ENCODE results near the gene CUX1.

CUX1 gene

DNA sequence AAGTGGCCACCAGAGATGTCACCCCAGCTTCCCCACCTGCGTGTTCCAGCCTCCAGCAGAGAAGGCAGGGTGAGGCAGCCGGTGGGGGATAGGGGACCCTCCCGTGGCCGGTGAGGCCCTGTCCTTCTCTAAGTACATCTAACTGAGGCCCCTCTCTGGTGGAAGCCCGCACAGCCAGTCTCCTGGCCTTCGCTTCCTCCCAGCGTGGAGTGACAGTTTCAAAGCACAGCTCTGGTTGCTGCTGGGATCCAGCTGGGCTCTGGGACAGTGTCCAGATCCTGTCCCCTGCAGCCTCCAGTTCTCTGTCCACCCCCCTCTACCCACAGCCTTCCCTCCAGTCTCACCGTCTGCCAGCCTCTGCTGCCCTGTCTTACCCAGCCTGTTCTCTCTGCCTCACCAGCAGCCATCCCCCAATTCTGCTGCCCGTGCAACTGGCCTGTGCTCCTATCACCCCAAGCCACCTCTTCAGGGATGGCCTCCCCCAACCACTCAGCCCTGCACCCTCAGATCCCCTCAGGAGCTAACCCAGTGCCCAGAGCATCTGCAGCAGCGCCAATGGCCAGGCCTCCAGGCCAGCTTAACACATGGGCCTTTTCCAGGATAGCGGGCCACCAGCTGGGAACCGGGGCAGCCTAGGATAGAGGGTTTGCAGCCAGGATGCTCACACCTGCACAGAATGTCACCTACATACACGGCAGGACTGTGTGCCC lies 452.9 kb downstream of the CUX1 start:
- H3K27me3 ChIP-seq (ENCODE audit: control insufficient read depth in 1 of 2, insufficient read depth in 2 of 2, low read length in 2 of 2) = no peaks in the 10 kb centered on the region
- no peak overlapping the region for H3K27ac ChIP-seq (ENCODE audit: low read length)
- peaks cover 0 to 2% of the 10 kb centered on the region in 2 donors for H3K36me3 ChIP-seq (ENCODE audit: control insufficient read depth in 2 of 2, insufficient read depth in 2 of 2, low read length in 2 of 2)
- H3K4me1 ChIP-seq (ENCODE audit: control insufficient read depth, insufficient read depth, low read length) = no peaks in the 10 kb centered on the region
- no peaks in the 10 kb centered on the region for H3K9me3 ChIP-seq (ENCODE audit: control insufficient read depth in 2 of 2, low read length in 2 of 2)
- no peak overlapping the region for H3K4me3 ChIP-seq (ENCODE audit: low read length in 2 of 2)
- no peak overlapping the region for H3K9ac ChIP-seq (ENCODE audit: low read length in 2 of 2)

DNA sequence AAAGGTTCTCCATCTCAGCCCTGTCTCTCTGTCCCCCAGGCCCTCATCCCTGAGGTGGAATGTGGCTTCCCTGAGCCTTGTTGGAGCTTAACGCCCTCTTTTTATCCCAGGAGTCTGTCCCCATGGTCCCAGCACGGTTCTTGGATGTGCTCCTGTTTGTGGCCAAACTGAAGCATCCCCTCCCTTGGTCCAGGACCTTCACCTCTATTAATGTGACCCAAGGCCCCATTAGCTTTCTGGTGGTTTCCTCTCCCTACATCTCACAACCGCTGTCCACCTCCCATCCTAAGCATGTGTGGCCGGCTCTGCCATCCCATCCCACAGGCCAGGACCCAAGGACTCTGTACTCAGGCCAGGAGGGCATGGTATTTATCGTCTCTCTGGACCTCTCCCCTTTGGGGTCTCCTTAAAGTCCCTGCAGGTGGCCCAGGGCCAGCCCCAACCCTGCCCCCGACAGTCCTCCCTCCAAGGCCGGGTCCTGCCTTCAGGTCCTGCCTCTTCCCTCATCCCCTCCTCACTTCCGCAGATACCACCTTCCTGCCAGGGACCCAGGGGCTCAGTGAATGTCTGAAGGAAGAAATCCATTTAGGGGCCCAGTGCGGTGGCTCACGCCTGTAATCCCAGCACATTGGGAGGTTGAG lies 453.9 kb downstream of the CUX1 start:
- H3K36me3 ChIP-seq (ENCODE audit: control insufficient read depth in 2 of 2, insufficient read depth in 2 of 2, low read length in 2 of 2) = peaks cover 0 to 2% of the 10 kb centered on the region in 2 donors
- H3K9ac ChIP-seq (ENCODE audit: low read length in 2 of 2) = no peak overlapping the region
- no peak overlapping the region for H3K4me3 ChIP-seq (ENCODE audit: low read length in 2 of 2)
- H3K27ac ChIP-seq (ENCODE audit: low read length) = no peak overlapping the region
- no peaks in the 10 kb centered on the region for H3K27me3 ChIP-seq (ENCODE audit: control insufficient read depth in 1 of 2, insufficient read depth in 2 of 2, low read length in 2 of 2)
- H3K4me1 ChIP-seq (ENCODE audit: control insufficient read depth, insufficient read depth, low read length) = no peaks in the 10 kb centered on the region
- no peaks in the 10 kb centered on the region for H3K9me3 ChIP-seq (ENCODE audit: control insufficient read depth in 2 of 2, low read length in 2 of 2)

DNA sequence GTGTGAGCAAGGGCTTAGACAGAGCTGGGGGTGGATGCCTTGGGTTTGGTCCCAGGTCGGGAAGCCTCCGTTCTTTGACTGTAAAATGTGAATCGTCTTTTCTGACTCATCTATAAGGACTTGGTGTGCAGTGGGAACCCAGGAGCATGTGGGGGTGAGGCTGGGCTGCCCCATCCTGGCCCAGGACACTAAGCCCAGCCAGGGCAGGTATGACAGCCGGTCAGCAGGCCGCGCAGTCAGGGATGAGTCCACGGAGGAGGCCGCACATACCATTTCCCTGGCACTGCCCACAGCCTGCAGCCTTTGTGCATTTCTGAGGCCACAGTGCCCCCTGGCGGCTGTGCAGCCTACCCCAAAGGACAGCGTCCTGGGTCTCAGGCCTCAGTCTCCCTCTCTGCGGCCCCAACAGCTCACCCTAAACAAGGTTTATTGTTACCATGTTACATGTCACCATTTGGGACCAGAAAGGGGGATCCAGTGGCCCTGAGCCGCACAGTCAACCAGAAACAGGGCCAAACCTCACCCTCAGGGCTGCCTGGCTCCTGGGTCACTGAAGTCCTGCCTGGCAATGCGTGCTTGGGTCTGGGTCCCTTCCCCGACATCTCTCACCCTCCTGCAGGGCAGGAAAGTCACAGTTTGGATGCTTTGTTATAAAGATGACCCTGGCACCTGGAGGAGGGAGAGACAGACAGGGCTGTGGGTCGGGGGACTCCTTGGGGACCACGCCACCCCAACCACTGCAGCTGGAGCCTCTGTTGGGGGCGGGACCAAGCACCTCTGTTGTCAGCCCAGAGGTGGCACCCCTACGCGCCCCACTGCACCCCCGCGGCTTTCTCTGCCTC lies 454.9 kb downstream of the CUX1 start:
- Histone ChIP-seq H3K36me3 (ENCODE audit: control insufficient read depth in 2 of 2, insufficient read depth in 2 of 2, low read length in 2 of 2) (peaks cover 0 to 2% of the 10 kb centered on the region in 2 donors), H3K27me3 (ENCODE audit: control insufficient read depth in 1 of 2, insufficient read depth in 2 of 2, low read length in 2 of 2) (no peaks in the 10 kb centered on the region), H3K4me3 (ENCODE audit: low read length in 2 of 2) (peak overlapping the region in 1 of 2 donors; percentile 35), H3K9ac (ENCODE audit: low read length in 2 of 2) (no peak overlapping the region), H3K4me1 (ENCODE audit: control insufficient read depth, insufficient read depth, low read length) (no peaks in the 10 kb centered on the region), H3K27ac (ENCODE audit: low read length) (no peak overlapping the region), H3K9me3 (ENCODE audit: control insufficient read depth in 2 of 2, low read length in 2 of 2) (no peaks in the 10 kb centered on the region)

DNA sequence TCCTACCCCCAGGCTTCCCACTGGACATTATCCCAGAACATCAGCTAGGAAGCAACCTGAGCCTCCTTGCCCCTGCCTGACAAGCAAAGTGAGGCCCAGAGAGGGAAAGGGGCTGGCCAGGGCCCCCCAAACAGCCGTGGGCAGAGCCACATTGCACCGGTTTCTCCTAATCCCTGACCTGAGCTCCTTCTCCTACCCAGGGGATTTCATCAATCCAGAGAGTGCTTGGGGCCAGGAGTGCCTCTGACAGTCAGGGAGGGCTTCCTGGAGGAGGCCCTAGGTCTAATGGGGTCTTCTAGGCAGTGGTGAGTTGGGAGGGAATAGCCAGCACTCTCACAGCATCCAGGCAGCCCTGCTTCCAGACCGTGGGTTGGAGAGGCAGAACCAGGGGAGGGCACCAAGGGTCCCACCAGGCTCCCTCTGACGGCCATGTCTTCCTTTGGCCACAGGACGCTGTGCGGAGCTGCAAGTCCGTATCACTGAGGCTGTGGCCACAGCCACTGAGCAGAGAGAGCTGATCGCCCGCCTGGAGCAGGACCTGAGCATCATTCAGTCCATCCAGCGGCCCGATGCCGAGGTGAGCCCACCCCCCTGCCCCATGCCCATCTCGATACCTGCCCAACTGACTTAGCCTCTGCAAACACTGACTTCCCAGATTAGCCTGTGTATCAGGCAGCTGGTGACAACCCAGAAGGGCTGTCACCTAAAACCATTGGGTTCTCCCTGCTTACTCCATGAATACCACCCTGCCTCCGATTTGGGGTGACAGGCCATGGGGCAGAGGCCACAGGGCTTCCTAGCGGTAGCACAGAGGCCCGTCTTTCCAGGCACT lies 455.7 kb downstream of the CUX1 start:
- Histone ChIP-seq H3K27ac (ENCODE audit: low read length) (no peak overlapping the region), H3K9ac (ENCODE audit: low read length in 2 of 2) (no peak overlapping the region), H3K9me3 (ENCODE audit: control insufficient read depth in 2 of 2, low read length in 2 of 2) (no peaks in the 10 kb centered on the region), H3K36me3 (ENCODE audit: control insufficient read depth in 2 of 2, insufficient read depth in 2 of 2, low read length in 2 of 2) (peaks cover 0 to 2% of the 10 kb centered on the region in 2 donors), H3K4me3 (ENCODE audit: low read length in 2 of 2) (no peak overlapping the region), H3K27me3 (ENCODE audit: control insufficient read depth in 1 of 2, insufficient read depth in 2 of 2, low read length in 2 of 2) (no peaks in the 10 kb centered on the region), H3K4me1 (ENCODE audit: control insufficient read depth, insufficient read depth, low read length) (no peaks in the 10 kb centered on the region)

DNA sequence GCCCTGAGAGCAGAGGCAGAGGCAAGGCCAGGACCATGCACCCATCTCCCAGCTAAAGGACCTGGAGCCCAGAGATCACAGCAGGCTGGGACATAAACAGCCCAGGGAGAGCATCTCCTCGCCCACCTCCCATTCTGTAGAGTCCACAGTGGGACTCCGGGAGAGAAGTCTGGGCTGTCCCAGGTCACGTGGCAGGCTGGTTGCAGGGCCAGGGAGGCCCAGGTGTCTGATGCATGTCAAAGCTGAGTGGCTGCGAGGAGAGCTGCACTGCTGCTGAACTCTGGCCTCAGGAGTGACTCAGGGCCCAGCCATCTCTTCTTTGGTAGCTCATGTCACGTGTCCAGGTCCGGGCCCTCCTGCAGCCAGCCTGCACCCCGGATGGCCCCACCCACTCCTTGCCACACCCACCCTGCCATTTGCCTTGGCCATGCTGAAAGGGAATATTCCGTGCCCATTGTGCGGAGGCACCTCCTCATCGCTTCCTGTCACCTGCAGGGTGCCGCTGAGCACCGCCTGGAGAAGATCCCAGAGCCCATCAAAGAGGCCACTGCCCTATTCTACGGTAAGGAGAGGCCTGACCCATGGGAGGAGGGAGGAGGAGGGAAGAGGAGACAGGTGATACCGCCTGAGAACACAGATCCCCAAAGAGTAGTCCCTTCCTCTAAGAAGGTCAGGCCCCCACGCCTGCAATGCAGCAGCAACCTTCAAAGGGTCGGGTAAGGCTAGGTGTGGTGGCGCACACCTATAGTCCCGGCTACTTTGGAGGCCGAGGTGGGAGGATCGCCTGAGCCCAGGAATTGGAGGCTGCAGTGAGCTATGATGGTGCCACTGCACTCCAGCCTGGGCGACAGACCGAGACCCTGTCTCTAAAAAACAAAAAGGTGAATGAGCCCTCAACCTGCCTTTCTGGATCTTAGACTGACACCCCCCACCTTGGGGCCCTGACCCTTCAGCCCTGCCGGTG lies 456.6 kb downstream of the CUX1 start:
- Histone ChIP-seq H3K4me3 (ENCODE audit: low read length in 2 of 2) (no peak overlapping the region), H3K27ac (ENCODE audit: low read length) (no peak overlapping the region), H3K36me3 (ENCODE audit: control insufficient read depth in 2 of 2, insufficient read depth in 2 of 2, low read length in 2 of 2) (peaks cover 0 to 2% of the 10 kb centered on the region in 2 donors), H3K27me3 (ENCODE audit: control insufficient read depth in 1 of 2, insufficient read depth in 2 of 2, low read length in 2 of 2) (no peaks in the 10 kb centered on the region), H3K9ac (ENCODE audit: low read length in 2 of 2) (no peak overlapping the region), H3K4me1 (ENCODE audit: control insufficient read depth, insufficient read depth, low read length) (no peaks in the 10 kb centered on the region), H3K9me3 (ENCODE audit: control insufficient read depth in 2 of 2, low read length in 2 of 2) (no peaks in the 10 kb centered on the region)

DNA sequence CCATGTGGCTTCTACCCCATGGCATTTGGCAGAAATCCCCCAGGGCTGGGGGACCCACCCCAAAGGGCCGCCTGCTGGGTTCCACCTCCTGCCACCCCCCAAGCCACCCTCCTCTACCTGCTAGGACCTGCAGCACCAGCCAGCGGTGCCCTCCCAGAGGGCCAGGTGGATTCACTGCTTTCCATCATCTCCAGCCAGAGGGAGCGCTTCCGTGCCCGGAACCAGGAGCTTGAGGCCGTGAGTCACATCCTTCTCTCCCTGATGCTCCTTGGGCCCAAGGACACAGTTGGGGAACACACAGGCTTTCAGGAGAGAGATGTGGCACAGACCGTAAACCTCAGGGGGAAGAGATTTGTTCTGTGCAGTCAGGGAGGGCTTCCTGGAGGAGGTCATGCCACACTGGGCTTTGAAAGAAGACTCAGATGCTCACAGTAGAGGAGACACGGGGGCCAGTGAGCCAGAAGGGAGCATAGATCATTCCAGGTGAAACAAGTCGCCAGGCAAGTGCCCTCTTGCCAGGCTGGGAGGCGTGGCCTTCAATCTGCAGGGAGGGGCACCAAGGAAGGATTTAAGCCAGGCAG lies 457.8 kb downstream of the CUX1 start:
- H3K9me3 ChIP-seq (ENCODE audit: control insufficient read depth in 2 of 2, low read length in 2 of 2) = no peaks in the 10 kb centered on the region
- H3K27ac ChIP-seq (ENCODE audit: low read length) = no peak overlapping the region
- H3K27me3 ChIP-seq (ENCODE audit: control insufficient read depth in 1 of 2, insufficient read depth in 2 of 2, low read length in 2 of 2) = no peaks in the 10 kb centered on the region
- no peaks in the 10 kb centered on the region for H3K4me1 ChIP-seq (ENCODE audit: control insufficient read depth, insufficient read depth, low read length)
- peaks cover 0 to 2% of the 10 kb centered on the region in 2 donors for H3K36me3 ChIP-seq (ENCODE audit: control insufficient read depth in 2 of 2, insufficient read depth in 2 of 2, low read length in 2 of 2)
- H3K4me3 ChIP-seq (ENCODE audit: low read length in 2 of 2) = no peak overlapping the region
- no peak overlapping the region for H3K9ac ChIP-seq (ENCODE audit: low read length in 2 of 2)

DNA sequence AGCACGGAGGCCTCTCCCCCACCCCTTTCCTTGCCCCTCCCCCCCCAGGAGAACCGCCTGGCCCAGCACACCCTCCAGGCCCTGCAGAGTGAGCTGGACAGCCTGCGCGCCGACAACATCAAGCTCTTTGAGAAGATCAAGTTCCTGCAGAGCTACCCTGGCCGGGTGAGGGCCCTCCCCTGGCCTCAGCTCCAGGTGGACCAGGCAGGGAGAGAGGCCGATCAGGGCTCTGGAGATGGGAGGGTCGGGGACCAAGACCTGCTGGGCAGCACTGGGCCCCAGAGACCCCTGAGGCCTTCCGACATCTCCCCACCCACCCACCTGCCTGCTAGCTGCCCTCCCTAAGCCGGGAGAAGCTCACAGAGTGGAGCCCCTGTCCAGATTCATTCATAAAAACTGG lies 460.5 kb downstream of the CUX1 start:
- no peaks in the 10 kb centered on the region for H3K27me3 ChIP-seq (ENCODE audit: control insufficient read depth in 1 of 2, insufficient read depth in 2 of 2, low read length in 2 of 2)
- H3K9ac ChIP-seq (ENCODE audit: low read length in 2 of 2) = no peak overlapping the region
- H3K27ac ChIP-seq (ENCODE audit: low read length) = no peak overlapping the region
- no peaks in the 10 kb centered on the region for H3K9me3 ChIP-seq (ENCODE audit: control insufficient read depth in 2 of 2, low read length in 2 of 2)
- H3K4me1 ChIP-seq (ENCODE audit: control insufficient read depth, insufficient read depth, low read length) = no peaks in the 10 kb centered on the region
- no peak overlapping the region for H3K4me3 ChIP-seq (ENCODE audit: low read length in 2 of 2)
- H3K36me3 ChIP-seq (ENCODE audit: control insufficient read depth in 2 of 2, insufficient read depth in 2 of 2, low read length in 2 of 2) = peaks cover 0 to 2% of the 10 kb centered on the region in 2 donors

DNA sequence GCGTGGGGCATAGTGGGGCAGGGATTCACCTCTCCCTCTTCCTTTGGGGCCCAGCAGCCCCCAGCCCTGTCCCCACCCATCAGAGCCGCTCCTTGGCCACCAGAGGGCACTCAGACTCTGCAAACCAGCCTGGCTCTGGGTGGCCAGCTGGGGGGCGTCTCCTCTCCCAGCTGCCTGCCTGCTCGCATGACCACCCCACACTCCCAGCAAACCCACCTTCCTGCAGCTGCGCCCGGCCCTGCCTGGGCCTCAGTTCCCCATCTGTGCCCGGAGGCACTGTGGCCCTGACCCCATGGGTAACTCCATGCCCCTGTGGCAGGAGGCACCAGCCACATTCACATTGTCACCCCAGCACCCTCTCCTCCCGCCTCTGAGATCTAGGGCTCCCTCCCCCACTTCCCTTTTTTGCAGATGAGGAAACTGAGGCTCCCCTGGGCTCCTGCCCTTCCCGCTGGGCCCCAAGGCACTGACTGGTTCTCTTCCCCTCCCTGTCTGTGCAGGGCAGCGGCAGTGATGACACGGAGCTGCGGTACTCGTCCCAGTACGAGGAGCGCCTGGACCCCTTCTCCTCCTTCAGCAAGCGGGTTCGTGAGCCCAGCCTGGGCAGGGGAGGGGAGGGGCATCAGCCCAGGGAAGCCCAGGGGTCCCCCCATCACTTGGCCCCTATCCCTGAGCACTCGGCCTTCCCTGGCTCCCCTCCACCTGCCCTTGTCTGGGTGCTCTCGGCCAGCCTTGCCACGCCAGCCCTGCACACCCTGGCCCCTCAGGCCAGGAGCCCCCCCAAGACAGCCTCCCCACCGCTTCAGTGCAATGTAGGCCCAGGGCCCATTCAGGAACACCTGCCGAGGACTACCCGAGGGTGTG lies 462.3 kb downstream of the CUX1 start:
- H3K27me3 ChIP-seq (ENCODE audit: control insufficient read depth in 1 of 2, insufficient read depth in 2 of 2, low read length in 2 of 2) = no peaks in the 10 kb centered on the region
- no peak overlapping the region for H3K27ac ChIP-seq (ENCODE audit: low read length)
- no peak overlapping the region for H3K4me3 ChIP-seq (ENCODE audit: low read length in 2 of 2)
- no peaks in the 10 kb centered on the region for H3K4me1 ChIP-seq (ENCODE audit: control insufficient read depth, insufficient read depth, low read length)
- H3K36me3 ChIP-seq (ENCODE audit: control insufficient read depth in 2 of 2, insufficient read depth in 2 of 2, low read length in 2 of 2) = no peaks in the 10 kb centered on the region
- H3K9me3 ChIP-seq (ENCODE audit: control insufficient read depth in 2 of 2, low read length in 2 of 2) = no peaks in the 10 kb centered on the region
- H3K9ac ChIP-seq (ENCODE audit: low read length in 2 of 2) = no peak overlapping the region

DNA sequence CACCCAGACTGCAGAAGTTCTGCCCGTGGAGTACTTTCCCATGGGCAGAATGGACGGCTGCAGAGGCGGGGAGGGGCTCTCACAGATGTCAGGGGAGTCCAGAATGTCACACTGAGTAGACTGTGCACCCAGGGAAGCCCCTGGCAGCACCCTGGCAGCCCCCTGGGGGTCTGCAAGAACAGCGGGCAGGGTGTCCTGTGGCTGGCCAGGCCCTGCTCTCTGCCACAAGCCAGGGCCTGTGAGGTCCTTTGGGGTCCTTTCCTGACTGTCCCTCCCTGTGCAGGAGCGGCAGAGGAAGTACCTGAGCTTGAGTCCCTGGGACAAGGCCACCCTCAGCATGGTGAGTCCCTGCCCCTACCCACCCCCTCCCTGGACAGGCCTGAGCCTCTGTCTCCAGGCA lies 463.1 kb downstream of the CUX1 start:
- no peaks in the 10 kb centered on the region for H3K27me3 ChIP-seq (ENCODE audit: control insufficient read depth in 1 of 2, insufficient read depth in 2 of 2, low read length in 2 of 2)
- H3K36me3 ChIP-seq (ENCODE audit: control insufficient read depth in 2 of 2, insufficient read depth in 2 of 2, low read length in 2 of 2) = no peaks in the 10 kb centered on the region
- H3K9me3 ChIP-seq (ENCODE audit: control insufficient read depth in 2 of 2, low read length in 2 of 2) = no peaks in the 10 kb centered on the region
- H3K9ac ChIP-seq (ENCODE audit: low read length in 2 of 2) = no peak overlapping the region
- no peaks in the 10 kb centered on the region for H3K4me1 ChIP-seq (ENCODE audit: control insufficient read depth, insufficient read depth, low read length)
- H3K4me3 ChIP-seq (ENCODE audit: low read length in 2 of 2) = no peak overlapping the region
- no peak overlapping the region for H3K27ac ChIP-seq (ENCODE audit: low read length)
